Progenitor cell of endocrine pancreas (in vitro differentiated cells): Measurements from ENCODE around the gene ZNF580. TPM values are rescaled to one million over a fixed set of nuclear protein-coding genes. Genes with fewer than 3 reads are reported as not detected.

ENCODE experiments used
- DNase-seq: peaks from one replicate; pipeline ENCODE4 v3.0.0; 2021; ENCODE audit warnings: low spot score; ENCODE audit not compliant: unreplicated experiment
- H3K27ac Mint-ChIP-seq: 2 replicates; pipeline ENCODE4 v1.8.0; 2021; ENCODE audit warnings: mild to moderate bottlenecking, moderate library complexity, mixed read lengths
- H3K27me3 Mint-ChIP-seq: 2 replicates; pipeline ENCODE4 v1.8.0; 2021; ENCODE audit warnings: mixed read lengths
- H3K36me3 Mint-ChIP-seq: 2 replicates; pipeline ENCODE4 v1.8.0; 2022; ENCODE audit warnings: mixed read lengths; ENCODE audit not compliant: insufficient read depth
- H3K4me1 Mint-ChIP-seq: 2 replicates; pipeline ENCODE4 v1.8.0; 2021; ENCODE audit warnings: low read depth, mixed read lengths
- H3K4me3 Mint-ChIP-seq: 2 replicates; pipeline ENCODE4 v1.8.0; 2021; ENCODE audit warnings: low read depth, mild to moderate bottlenecking, moderate library complexity, mixed read lengths
- H3K9me3 Mint-ChIP-seq: 2 replicates; pipeline ENCODE4 v1.8.0; 2021; ENCODE audit warnings: low read depth, mixed read lengths
- CTCF ChIP-seq: fragments of 200-600 bp; sonication (generic); IDR thresholded peaks from one replicate; pipeline ENCODE4 v1.5.0; 2021; ENCODE audit warnings: antibody characterized with exemption, mild to moderate bottlenecking; ENCODE audit not compliant: unreplicated experiment
- total RNA-seq: library from RNA; stranded (reverse); gene quantifications from 2 replicates; pipeline ENCODE4 v1.2.1, GENCODE V29; 2021

ZNF580 gene
- total RNA-seq, 1 donor from 2014 or later: 45.9 TPM

- Mint-ChIP-seq H3K4me3 (peak overlapping the region; percentile 80), H3K4me1 (peaks cover 23% of the 10 kb centered on the region), H3K27ac (no peak overlapping the region), H3K27me3 (no peaks in the 10 kb centered on the region), H3K36me3 (peaks cover 5% of the 10 kb centered on the region), H3K9me3 (peaks cover 2% of the 10 kb centered on the region)
- DNase-seq: no peak
- TF ChIP-seq CTCF: no peak
Measured at GRCh38 chr19:55603581-55604292, 37.1 kb upstream of the ZNF580 start.

GRCh38 chr19:55605207-55605636 is 35.6 kb upstream of the ZNF580 start:
- Mint-ChIP-seq H3K4me1 (peaks cover 21% of the 10 kb centered on the region), H3K4me3 (peak overlapping the region; percentile 80), H3K27me3 (no peaks in the 10 kb centered on the region), H3K27ac (peak overlapping the region; percentile 96), H3K9me3 (no peaks in the 10 kb centered on the region), H3K36me3 (peaks cover 7% of the 10 kb centered on the region)
- no peak for TF ChIP-seq CTCF
- DNase-seq: peak; percentile 97

- Mint-ChIP-seq H3K9me3 (no peaks in the 10 kb centered on the region), H3K36me3 (peaks cover 10% of the 10 kb centered on the region), H3K27ac (peak within 1 kb of the TSS; percentile 96), H3K4me3 (peak within 1 kb of the TSS; percentile 97), H3K4me1 (peaks cover 21% of the 10 kb centered on the region), H3K27me3 (no peaks in the 10 kb centered on the region)
- peak; percentile 77 for TF ChIP-seq CTCF
- no peak for DNase-seq
Measured at GRCh38 chr19:55605637-55606470, 34.9 kb upstream of the ZNF580 start, which contains the start of gene ZNF865. ZNF865 (plus strand) TSS chr19:55605647; CDS start chr19:55613619, 7,972 bp downstream.

- H3K4me3 Mint-ChIP-seq: peak overlapping the region; percentile 97
- no peak for DNase-seq
- H3K4me1 Mint-ChIP-seq: peaks cover 18% of the 10 kb centered on the region
- H3K9me3 Mint-ChIP-seq: no peaks in the 10 kb centered on the region
- H3K36me3 Mint-ChIP-seq: peaks cover 10% of the 10 kb centered on the region
- peak overlapping the region; percentile 96 for H3K27ac Mint-ChIP-seq
- no peaks in the 10 kb centered on the region for H3K27me3 Mint-ChIP-seq
- TF ChIP-seq CTCF: no peak
Measured at GRCh38 chr19:55606471-55606787, 34.4 kb upstream of the ZNF580 start.

GRCh38 chr19:55606817-55607216 is 34.0 kb upstream of the ZNF580 start:
- Mint-ChIP-seq H3K4me3 (peak overlapping the region; percentile 97), H3K36me3 (peaks cover 10% of the 10 kb centered on the region), H3K27ac (peak overlapping the region; percentile 18), H3K9me3 (no peaks in the 10 kb centered on the region), H3K27me3 (no peaks in the 10 kb centered on the region), H3K4me1 (peaks cover 18% of the 10 kb centered on the region)
- TF ChIP-seq CTCF: no peak
- no peak for DNase-seq
